Neural progenitor cell (in vitro differentiated cells): ENCODE data around the gene GALNTL6. TPM values are rescaled to one million over a fixed set of nuclear protein-coding genes. Genes with fewer than 3 reads are reported as not detected.

ENCODE experiments used
- DNase-seq: peaks from one replicate; pipeline ENCODE4 v3.0.0-alpha.2; 2016; ENCODE audit warnings: low spot score
- H2AFZ ChIP-seq: fragments of 200-600 bp; sonication (generic); replicated peaks from 2 replicates; pipeline ENCODE4 v1.6.1; 2016; ENCODE audit warnings: antibody characterized with exemption
- H3F3A ChIP-seq: fragments of 200-600 bp; sonication (generic); 2 replicates; pipeline ENCODE4 v1.6.1; 2016; ENCODE audit warnings: antibody characterized with exemption, low read depth
- H3K27ac ChIP-seq: fragments of 200-600 bp; sonication (generic); 2 replicates; pipeline ENCODE4 v1.5.1; 2016; ENCODE audit warnings: mild to moderate bottlenecking
- H3K27me3 ChIP-seq: fragments of 200-600 bp; sonication (generic); 2 replicates; pipeline ENCODE4 v1.6.1; 2016; ENCODE audit warnings: mild to moderate bottlenecking, moderate library complexity
- H3K36me3 ChIP-seq: fragments of 200-600 bp; sonication (generic); 2 replicates; pipeline ENCODE4 v1.5.1; 2016
- H3K4me1 ChIP-seq: fragments of 200-600 bp; sonication (generic); 2 replicates; pipeline ENCODE4 v1.6.1; 2016; ENCODE audit warnings: mixed run types
- H3K4me2 ChIP-seq: fragments of 200-600 bp; sonication (generic); 2 replicates; pipeline ENCODE4 v1.6.1; 2016
- H3K4me3 ChIP-seq: fragments of 200-600 bp; sonication (generic); 2 replicates; pipeline ENCODE4 v1.5.1; 2016
- H3K79me2 ChIP-seq: fragments of 200-600 bp; sonication (generic); 2 replicates; pipeline ENCODE4 v1.6.1; 2016; ENCODE audit warnings: low read depth
- H3K9ac ChIP-seq: fragments of 200-600 bp; sonication (generic); 2 replicates; pipeline ENCODE4 v1.6.1; 2016
- H3K9me3 ChIP-seq: fragments of 200-600 bp; sonication (generic); 2 replicates; pipeline ENCODE4 v1.5.1; 2016; ENCODE audit warnings: low read depth
- H4K20me1 ChIP-seq: fragments of 200-600 bp; sonication (generic); 2 replicates; pipeline ENCODE4 v1.6.1; 2016; ENCODE audit warnings: low read depth
- H3K27ac Mint-ChIP-seq: 3 replicates; pipeline ENCODE4 v1.8.0; 2021; ENCODE audit warnings: mixed read lengths
- H3K27me3 Mint-ChIP-seq: 2 replicates; pipeline ENCODE4 v1.8.0; 2022; ENCODE audit warnings: low read depth, mild to moderate bottlenecking, inconsistent platforms, moderate library complexity, mixed read lengths; ENCODE audit not compliant: insufficient read depth
- H3K36me3 Mint-ChIP-seq: 3 replicates; pipeline ENCODE4 v1.8.0; 2021; ENCODE audit warnings: mixed read lengths
- H3K4me1 Mint-ChIP-seq: 3 replicates; pipeline ENCODE4 v1.8.0; 2021; ENCODE audit warnings: mixed read lengths
- H3K4me3 Mint-ChIP-seq: 3 replicates; pipeline ENCODE4 v1.8.0; 2021; ENCODE audit warnings: mild to moderate bottlenecking, moderate library complexity, mixed read lengths
- H3K9me3 Mint-ChIP-seq: 3 replicates; pipeline ENCODE4 v1.8.0; 2020; ENCODE audit warnings: mixed read lengths
- EZH2 ChIP-seq: fragments of 200-600 bp; sonication (generic); IDR thresholded peaks from 2 replicates; pipeline ENCODE4 v1.6.1; 2017; ENCODE audit warnings: antibody characterized with exemption, mild to moderate bottlenecking, moderate library complexity
- EZH2phosphoT487 ChIP-seq: fragments of 200-600 bp; sonication (generic); IDR thresholded peaks from 2 replicates; pipeline ENCODE4 v1.6.1; 2017; ENCODE audit warnings: antibody characterized with exemption
- total RNA-seq: library from RNA; depleted of rRNA; stranded (reverse); fragments of >200 nt; gene quantifications from 2 replicates; pipeline ENCODE4 v1.2.3, GENCODE V29; 2015; ENCODE audit warnings: low replicate concordance
- TF ChIP-seq, protein P1 (sequence below): fragments of 200-600 bp; sonication (generic); IDR thresholded peaks from 2 replicates; pipeline ENCODE4 v1.5.1; 2017; ENCODE audit warnings: antibody characterized with exemption, mild to moderate bottlenecking

The GALNTL6 gene
- total RNA-seq, 1 donor from 2014 or later, result 0.15 TPM

DNA sequence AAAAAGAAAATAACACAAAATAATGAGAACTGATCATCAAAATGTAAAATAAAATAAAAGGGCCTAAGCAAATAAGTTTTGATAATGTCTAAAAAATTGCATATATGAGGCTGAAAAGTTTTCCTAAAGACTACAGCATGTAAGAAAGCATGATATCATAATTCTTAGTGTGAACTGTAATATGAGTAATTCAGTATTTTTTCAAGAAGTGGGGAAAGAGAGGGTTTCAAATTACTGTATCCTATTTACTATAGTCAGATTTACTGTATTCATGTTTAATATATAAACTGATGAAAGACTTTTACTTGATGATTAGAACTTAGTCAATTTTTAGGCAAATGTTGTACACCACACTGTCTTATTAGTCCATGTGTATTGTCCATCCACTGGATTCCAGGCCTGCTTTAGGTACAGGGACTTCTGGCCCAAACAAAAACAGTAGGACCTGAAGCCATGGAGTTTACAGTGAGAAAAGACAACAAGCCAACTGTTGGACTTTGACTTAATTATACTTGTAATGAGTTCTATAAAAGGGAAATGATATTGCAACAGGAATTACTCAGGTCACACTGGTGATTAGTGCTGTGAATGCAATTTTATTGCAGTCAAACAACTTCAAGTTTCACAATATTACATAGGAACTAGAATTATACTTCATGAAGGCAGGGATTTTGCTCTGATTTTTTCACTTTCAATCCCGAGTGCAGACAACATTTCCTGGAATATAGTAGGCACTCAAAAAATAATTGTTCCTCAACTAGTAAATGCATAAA is 837.7 kb downstream of the GALNTL6 start:
- Histone ChIP-seq H3K9me3 (no peaks in the 10 kb centered on the region), H3K27ac (no peak overlapping the region), H3K27me3 (no peaks in the 10 kb centered on the region), H4K20me1 (no peaks in the 10 kb centered on the region), H3K4me1 (peaks cover 4% of the 10 kb centered on the region), H3K4me2 (no peak overlapping the region), H3K36me3 (no peaks in the 10 kb centered on the region), H2AFZ (no peak overlapping the region), H3K9ac (no peak overlapping the region), H3K4me3 (no peak overlapping the region), H3K79me2 (no peaks in the 10 kb centered on the region), H3F3A (no peaks in the 10 kb centered on the region)
- Mint-ChIP-seq H3K4me3 (no peak overlapping the region), H3K27me3 (no peaks in the 10 kb centered on the region), H3K9me3 (no peaks in the 10 kb centered on the region), H3K36me3 (no peaks in the 10 kb centered on the region), H3K27ac (no peak overlapping the region), H3K4me1 (peaks cover 28% of the 10 kb centered on the region)
- DNase-seq, result no peak
- TF ChIP-seq, protein P1, sequence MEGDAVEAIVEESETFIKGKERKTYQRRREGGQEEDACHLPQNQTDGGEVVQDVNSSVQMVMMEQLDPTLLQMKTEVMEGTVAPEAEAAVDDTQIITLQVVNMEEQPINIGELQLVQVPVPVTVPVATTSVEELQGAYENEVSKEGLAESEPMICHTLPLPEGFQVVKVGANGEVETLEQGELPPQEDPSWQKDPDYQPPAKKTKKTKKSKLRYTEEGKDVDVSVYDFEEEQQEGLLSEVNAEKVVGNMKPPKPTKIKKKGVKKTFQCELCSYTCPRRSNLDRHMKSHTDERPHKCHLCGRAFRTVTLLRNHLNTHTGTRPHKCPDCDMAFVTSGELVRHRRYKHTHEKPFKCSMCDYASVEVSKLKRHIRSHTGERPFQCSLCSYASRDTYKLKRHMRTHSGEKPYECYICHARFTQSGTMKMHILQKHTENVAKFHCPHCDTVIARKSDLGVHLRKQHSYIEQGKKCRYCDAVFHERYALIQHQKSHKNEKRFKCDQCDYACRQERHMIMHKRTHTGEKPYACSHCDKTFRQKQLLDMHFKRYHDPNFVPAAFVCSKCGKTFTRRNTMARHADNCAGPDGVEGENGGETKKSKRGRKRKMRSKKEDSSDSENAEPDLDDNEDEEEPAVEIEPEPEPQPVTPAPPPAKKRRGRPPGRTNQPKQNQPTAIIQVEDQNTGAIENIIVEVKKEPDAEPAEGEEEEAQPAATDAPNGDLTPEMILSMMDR, result no peak
- TF ChIP-seq EZH2, result no peak
- TF ChIP-seq EZH2phosphoT487, result no peak

DNA sequence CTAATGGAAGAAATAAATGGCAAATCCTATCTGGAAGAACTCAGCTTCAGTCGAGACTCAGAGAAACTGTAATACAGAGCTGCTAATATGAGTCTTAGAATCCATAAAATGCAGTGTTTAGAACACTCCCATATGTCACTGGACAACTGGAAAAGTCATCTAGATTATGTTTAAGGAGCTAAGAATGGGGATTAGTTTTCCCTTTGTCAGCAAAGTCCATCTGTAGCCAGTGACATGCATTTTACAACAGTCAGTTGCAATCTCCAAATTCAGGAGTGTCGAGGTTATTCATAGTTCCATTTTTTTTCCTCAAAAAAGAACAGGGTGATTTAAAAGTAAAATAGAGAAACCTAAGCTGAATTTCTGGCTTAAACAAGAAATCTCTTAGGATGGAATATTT is 838.8 kb downstream of the GALNTL6 start:
- Histone ChIP-seq H3K4me3 (no peak overlapping the region), H3K9ac (no peak overlapping the region), H3K27me3 (no peaks in the 10 kb centered on the region), H3K79me2 (no peaks in the 10 kb centered on the region), H3K4me1 (peaks cover 4% of the 10 kb centered on the region), H3F3A (no peaks in the 10 kb centered on the region), H3K27ac (no peak overlapping the region), H4K20me1 (no peaks in the 10 kb centered on the region), H3K4me2 (no peak overlapping the region), H3K9me3 (no peaks in the 10 kb centered on the region), H3K36me3 (no peaks in the 10 kb centered on the region), H2AFZ (no peak overlapping the region)
- Mint-ChIP-seq H3K27ac (no peak overlapping the region), H3K4me1 (peaks cover 28% of the 10 kb centered on the region), H3K4me3 (no peak overlapping the region), H3K36me3 (no peaks in the 10 kb centered on the region), H3K27me3 (no peaks in the 10 kb centered on the region), H3K9me3 (no peaks in the 10 kb centered on the region)
- DNase-seq, result no peak
- TF ChIP-seq, protein P1, result no peak
- TF ChIP-seq EZH2phosphoT487 (no peak), EZH2 (no peak)

DNA sequence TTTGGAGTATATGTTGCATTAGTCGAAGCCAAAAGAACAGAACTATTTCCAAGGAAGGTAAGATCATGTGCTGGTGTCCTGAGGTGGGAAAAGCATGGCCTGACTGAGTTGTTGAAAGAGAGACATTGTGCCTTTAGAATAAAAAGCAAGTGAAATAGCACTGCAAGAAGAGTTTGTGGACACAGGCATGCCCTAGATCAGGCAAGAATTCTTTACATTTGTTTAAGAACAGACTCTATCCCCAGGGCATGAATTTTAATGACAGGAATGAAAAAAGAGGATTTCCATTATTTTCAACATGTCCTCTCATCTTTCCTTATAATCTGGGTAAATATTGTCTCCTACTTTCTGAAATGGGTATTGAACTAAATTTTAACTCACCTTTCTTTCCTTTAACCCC is 839.2 kb downstream of the GALNTL6 start:
- H3K4me1 ChIP-seq, result peaks cover 4% of the 10 kb centered on the region
- no peaks in the 10 kb centered on the region for H3K36me3 ChIP-seq
- no peaks in the 10 kb centered on the region for H3K27me3 ChIP-seq
- H3K4me2 ChIP-seq, result no peak overlapping the region
- no peak overlapping the region for H3K4me3 ChIP-seq
- no peaks in the 10 kb centered on the region for H3K36me3 Mint-ChIP-seq
- no peaks in the 10 kb centered on the region for H3K9me3 Mint-ChIP-seq
- H3K79me2 ChIP-seq, result no peaks in the 10 kb centered on the region
- H3K4me3 Mint-ChIP-seq, result no peak overlapping the region
- H3K4me1 Mint-ChIP-seq, result peaks cover 28% of the 10 kb centered on the region
- no peaks in the 10 kb centered on the region for H4K20me1 ChIP-seq
- TF ChIP-seq EZH2 (no peak), EZH2phosphoT487 (no peak)
- TF ChIP-seq, protein P1, result no peak
- H3K9ac ChIP-seq, result no peak overlapping the region
- H3K27ac ChIP-seq, result no peak overlapping the region
- no peak overlapping the region for H2AFZ ChIP-seq
- no peak overlapping the region for H3K27ac Mint-ChIP-seq
- no peaks in the 10 kb centered on the region for H3K9me3 ChIP-seq
- H3K27me3 Mint-ChIP-seq, result no peaks in the 10 kb centered on the region
- no peaks in the 10 kb centered on the region for H3F3A ChIP-seq
- no peak for DNase-seq
